IPS-18c (cell line): Measurements from ENCODE around the gene TFB1M.
"Not testable (repeated sequence)": the region's sequence is repeated elsewhere in the genome, so short reads cannot be mapped to it uniquely, and the experiment has no call there.

Experiments used
- H3K4me3 ChIP-seq: 2 replicates; pipeline ENCODE4 v1.7.0; 2013; ENCODE audit warnings: low read depth, mild to moderate bottlenecking, low read length, moderate library complexity; ENCODE audit not compliant: insufficient read depth
- H3K9me3 ChIP-seq: one replicate; pipeline ENCODE4 v1.6.1; 2013; ENCODE audit warnings: mild to moderate bottlenecking, low read length, moderate library complexity; ENCODE audit not compliant: control insufficient read depth, insufficient read depth

The TFB1M gene

GRCh38 chr6:155237613-155238012, 76.7 kb downstream of the TFB1M start:
- peaks cover 10% of the 10 kb centered on the region for H3K9me3 ChIP-seq
- H3K4me3 ChIP-seq = no peak overlapping the region

GRCh38 chr6:155235087-155235486, 79.2 kb downstream of the TFB1M start:
- Histone ChIP-seq H3K9me3 (peaks cover 10% of the 10 kb centered on the region), H3K4me3 (no peak overlapping the region)

- peaks cover 10% of the 10 kb centered on the region for H3K9me3 ChIP-seq
- H3K4me3 ChIP-seq = no peak overlapping the region
Measured at GRCh38 chr6:155234687-155235086, 79.6 kb downstream of the TFB1M start.

GRCh38 chr6:155234167-155234566, 80.1 kb downstream of the TFB1M start:
- H3K9me3 ChIP-seq = peaks cover 10% of the 10 kb centered on the region
- no peak overlapping the region for H3K4me3 ChIP-seq

GRCh38 chr6:155232848-155233247, 81.4 kb downstream of the TFB1M start:
- no peak overlapping the region for H3K4me3 ChIP-seq
- H3K9me3 ChIP-seq = peaks cover 7% of the 10 kb centered on the region

GRCh38 chr6:155230975-155231374, 83.3 kb downstream of the TFB1M start:
- H3K9me3 ChIP-seq, H3K4me3 ChIP-seq: not testable (repeated sequence)

- no peaks in the 10 kb centered on the region for H3K9me3 ChIP-seq
Measured at GRCh38 chr6:155228546-155229166, 85.6 kb downstream of the TFB1M start.

GRCh38 chr6:155227046-155227445, 87.2 kb downstream of the TFB1M start:
- Histone ChIP-seq H3K4me3 (no peak overlapping the region), H3K9me3 (no peaks in the 10 kb centered on the region)

More at GRCh38 chr6:155228546-155229166, 85.6 kb downstream of the TFB1M start:
- H3K4me3 ChIP-seq = no peak overlapping the region

- H3K4me3 ChIP-seq = no peak overlapping the region
- H3K9me3 ChIP-seq = no peaks in the 10 kb centered on the region
Measured at GRCh38 chr6:155224618-155225017, 89.7 kb downstream of the TFB1M start.

- Histone ChIP-seq H3K9me3 (no peaks in the 10 kb centered on the region), H3K4me3 (no peak overlapping the region)
Measured at GRCh38 chr6:155223646-155224451, 90.4 kb downstream of the TFB1M start.

- Histone ChIP-seq H3K4me3 (no peak overlapping the region), H3K9me3 (no peaks in the 10 kb centered on the region)
Measured at GRCh38 chr6:155222506-155222905, 91.8 kb downstream of the TFB1M start.

- Histone ChIP-seq H3K9me3 (no peaks in the 10 kb centered on the region), H3K4me3 (no peak overlapping the region)
Measured at GRCh38 chr6:155221086-155221485, 93.2 kb downstream of the TFB1M start.

- Histone ChIP-seq H3K4me3 (no peak overlapping the region), H3K9me3 (no peaks in the 10 kb centered on the region)
Measured at GRCh38 chr6:155219858-155220301, 94.4 kb downstream of the TFB1M start.

- H3K9me3 ChIP-seq = no peaks in the 10 kb centered on the region
- H3K4me3 ChIP-seq = no peak overlapping the region
Measured at GRCh38 chr6:155219299-155219698, 95.0 kb downstream of the TFB1M start.

GRCh38 chr6:155218711-155219110, 95.6 kb downstream of the TFB1M start:
- H3K9me3 ChIP-seq, H3K4me3 ChIP-seq: not testable (repeated sequence)

GRCh38 chr6:155216312-155217046, 97.8 kb downstream of the TFB1M start:
- H3K4me3 ChIP-seq = no peak overlapping the region
- H3K9me3 ChIP-seq = no peaks in the 10 kb centered on the region

GRCh38 chr6:155215906-155216305, 98.4 kb downstream of the TFB1M start:
- H3K4me3 ChIP-seq = no peak overlapping the region
- no peaks in the 10 kb centered on the region for H3K9me3 ChIP-seq
